ENCODE measurements around the gene KIFAP3. TPM values are rescaled to one million over a fixed set of nuclear protein-coding genes. Genes with fewer than 3 reads are reported as not detected.

The KIFAP3 gene
- total RNA-seq, 2 experiments from 2014 or later = 20.1 to 21.7 TPM

- Mint-ChIP-seq H3K9me3 (ENCODE audit: insufficient read depth) (no peaks in the 10 kb centered on the region), H3K4me3 (peak overlapping the region; percentile 85), H3K27ac (peak overlapping the region; percentile 84), H3K36me3 (ENCODE audit: low read depth) (peaks cover 27% of the 10 kb centered on the region), H3K27me3 (ENCODE audit: low read depth) (peaks cover 13% of the 10 kb centered on the region), H3K4me1 (ENCODE audit: low read depth) (peaks cover 50% of the 10 kb centered on the region)
- ATAC-seq = no peak
- no peak for DNase-seq
- ChIA-PET CTCF (interaction anchor here (1.4 to 4.0 kb wide), 4 partner anchors 34 to 180 kb away, joined by 3 to 21 read pairs (median 5); partner anchors contain the start of gene METTL18), POLR2A (interaction anchor here (0.8 to 3.2 kb wide), 11 partner anchors 10 to 1593 kb away, joined by 3 to 26 read pairs (median 9); partner anchors contain the start of genes GORAB, KIFAP3, METTL18 and PRRC2C)
Observed at GRCh38 chr1:169892176-169892926, 182.1 kb downstream of the KIFAP3 start.

GRCh38 chr1:169891539-169891885, 183.0 kb downstream of the KIFAP3 start:
- Mint-ChIP-seq H3K36me3 (ENCODE audit: low read depth) (peaks cover 33% of the 10 kb centered on the region), H3K4me1 (ENCODE audit: low read depth) (peaks cover 50% of the 10 kb centered on the region), H3K27me3 (ENCODE audit: low read depth) (peaks cover 5% of the 10 kb centered on the region), H3K27ac (peak overlapping the region; percentile 84), H3K4me3 (peak overlapping the region; percentile 85), H3K9me3 (ENCODE audit: insufficient read depth) (no peaks in the 10 kb centered on the region)
- no peak for ATAC-seq
- ChIA-PET CTCF (interaction anchor here (0.9 to 4.0 kb wide), 7 partner anchors 38 to 199 kb away, joined by 3 to 21 read pairs (median 3); partner anchors contain the start of genes KIFAP3 and METTL18), POLR2A (interaction anchor here (0.9 to 2.3 kb wide), 7 partner anchors 9 to 640 kb away, joined by 3 to 15 read pairs (median 4); partner anchors contain the start of genes GORAB, KIFAP3 and METTL18)
- no peak for DNase-seq

- Mint-ChIP-seq H3K27me3 (ENCODE audit: low read depth) (no peaks in the 10 kb centered on the region), H3K4me1 (ENCODE audit: low read depth) (peaks cover 50% of the 10 kb centered on the region), H3K36me3 (ENCODE audit: low read depth) (peaks cover 39% of the 10 kb centered on the region), H3K27ac (peak overlapping the region; percentile 84), H3K9me3 (ENCODE audit: insufficient read depth) (no peaks in the 10 kb centered on the region), H3K4me3 (peak overlapping the region; percentile 85)
- DNase-seq = peak; percentile 64
- ChIA-PET POLR2A (interaction anchor here (0.6 to 2.3 kb wide), 9 partner anchors 8 to 1442 kb away, joined by 3 to 15 read pairs (median 4); partner anchors contain the start of genes GORAB, KIFAP3 and METTL18), CTCF (interaction anchor here (0.8 to 4.0 kb wide), 8 partner anchors 37 to 304 kb away, joined by 3 to 21 read pairs (median 3); partner anchors contain the start of genes KIFAP3 and METTL18)
- peak; percentile 42 for ATAC-seq
Observed at GRCh38 chr1:169890761-169891538, 183.5 kb downstream of the KIFAP3 start.

GRCh38 chr1:169889871-169890270, 184.6 kb downstream of the KIFAP3 start:
- Mint-ChIP-seq H3K27me3 (ENCODE audit: low read depth) (no peaks in the 10 kb centered on the region), H3K9me3 (ENCODE audit: insufficient read depth) (no peaks in the 10 kb centered on the region), H3K36me3 (ENCODE audit: low read depth) (peaks cover 46% of the 10 kb centered on the region), H3K4me3 (no peak overlapping the region), H3K27ac (no peak overlapping the region), H3K4me1 (ENCODE audit: low read depth) (peaks cover 50% of the 10 kb centered on the region)
- ATAC-seq = no peak
- CTCF ChIA-PET = interaction anchor here (2.2 kb wide), 1 partner anchor 181 kb away, joined by 4 read pairs; no protein-coding TSS in a partner anchor
- POLR2A ChIA-PET = no interaction called here
- no peak for DNase-seq

- ATAC-seq = no peak
- Mint-ChIP-seq H3K4me1 (ENCODE audit: low read depth) (peaks cover 39% of the 10 kb centered on the region), H3K27ac (no peak overlapping the region), H3K36me3 (ENCODE audit: low read depth) (peaks cover 51% of the 10 kb centered on the region), H3K27me3 (ENCODE audit: low read depth) (no peaks in the 10 kb centered on the region), H3K9me3 (ENCODE audit: insufficient read depth) (no peaks in the 10 kb centered on the region), H3K4me3 (no peak overlapping the region)
- ChIA-PET CTCF (interaction anchor here (1.2 kb wide), 1 partner anchor 61 kb away, joined by 3 read pairs; no protein-coding TSS in a partner anchor), POLR2A (no interaction called here)
- no peak for DNase-seq
Observed at GRCh38 chr1:169886931-169887330, 187.6 kb downstream of the KIFAP3 start.

- Mint-ChIP-seq H3K27ac (no peak overlapping the region), H3K27me3 (ENCODE audit: low read depth) (no peaks in the 10 kb centered on the region), H3K4me3 (no peak overlapping the region), H3K36me3 (ENCODE audit: low read depth) (peaks cover 52% of the 10 kb centered on the region), H3K9me3 (ENCODE audit: insufficient read depth) (no peaks in the 10 kb centered on the region), H3K4me1 (ENCODE audit: low read depth) (peaks cover 35% of the 10 kb centered on the region)
- CTCF ChIA-PET = interaction anchor here (1.2 kb wide), 1 partner anchor 60 kb away, joined by 3 read pairs; no protein-coding TSS in a partner anchor
- POLR2A ChIA-PET = no interaction called here
- DNase-seq = no peak
- ATAC-seq = no peak
Observed at GRCh38 chr1:169886422-169886821, 188.1 kb downstream of the KIFAP3 start.

- DNase-seq = no peak
- no peaks in the 10 kb centered on the region for H3K27me3 Mint-ChIP-seq (ENCODE audit: low read depth)
- H3K36me3 Mint-ChIP-seq (ENCODE audit: low read depth) = peaks cover 51% of the 10 kb centered on the region
- peaks cover 23% of the 10 kb centered on the region for H3K4me1 Mint-ChIP-seq (ENCODE audit: low read depth)
- no peak for ATAC-seq
- no peak overlapping the region for H3K27ac Mint-ChIP-seq
- ChIA-PET POLR2A (no interaction called here), CTCF (no interaction called here)
- no peaks in the 10 kb centered on the region for H3K9me3 Mint-ChIP-seq (ENCODE audit: insufficient read depth)
- no peak overlapping the region for H3K4me3 Mint-ChIP-seq
Observed at GRCh38 chr1:169885207-169885606, 189.3 kb downstream of the KIFAP3 start.

GRCh38 chr1:169884634-169885033, 189.9 kb downstream of the KIFAP3 start:
- CTCF ChIA-PET = no interaction called here
- POLR2A ChIA-PET = no interaction called here

GRCh38 chr1:169882039-169882511, 192.4 kb downstream of the KIFAP3 start:
- no peaks in the 10 kb centered on the region for H3K9me3 Mint-ChIP-seq (ENCODE audit: insufficient read depth)
- peaks cover 52% of the 10 kb centered on the region for H3K36me3 Mint-ChIP-seq (ENCODE audit: low read depth)
- no peak overlapping the region for H3K4me3 Mint-ChIP-seq
- no peaks in the 10 kb centered on the region for H3K27me3 Mint-ChIP-seq (ENCODE audit: low read depth)
- no peak for ATAC-seq
- DNase-seq = no peak
- POLR2A ChIA-PET = no interaction called here
- H3K4me1 Mint-ChIP-seq (ENCODE audit: low read depth) = peaks cover 6% of the 10 kb centered on the region
- CTCF ChIA-PET = no interaction called here
- H3K27ac Mint-ChIP-seq = no peak overlapping the region

More at GRCh38 chr1:169884634-169885033, 189.9 kb downstream of the KIFAP3 start:
- DNase-seq (no peak), ATAC-seq (no peak)
- peaks cover 18% of the 10 kb centered on the region for H3K4me1 Mint-ChIP-seq (ENCODE audit: low read depth)
- H3K4me3 Mint-ChIP-seq = no peak overlapping the region
- H3K27me3 Mint-ChIP-seq (ENCODE audit: low read depth) = no peaks in the 10 kb centered on the region
- H3K9me3 Mint-ChIP-seq (ENCODE audit: insufficient read depth) = no peaks in the 10 kb centered on the region
- H3K36me3 Mint-ChIP-seq (ENCODE audit: low read depth) = peaks cover 49% of the 10 kb centered on the region
- H3K27ac Mint-ChIP-seq = no peak overlapping the region

- Mint-ChIP-seq H3K27me3 (ENCODE audit: low read depth) (no peaks in the 10 kb centered on the region), H3K9me3 (ENCODE audit: insufficient read depth) (no peaks in the 10 kb centered on the region), H3K4me1 (ENCODE audit: low read depth) (peaks cover 4% of the 10 kb centered on the region), H3K4me3 (no peak overlapping the region), H3K36me3 (ENCODE audit: low read depth) (peaks cover 53% of the 10 kb centered on the region), H3K27ac (no peak overlapping the region)
- ChIA-PET POLR2A (interaction anchor here (0.8 kb wide), 1 partner anchor 1778 kb away, joined by 4 read pairs; no protein-coding TSS in a partner anchor), CTCF (interaction anchor here (0.7 kb wide), 1 partner anchor 292 kb away, joined by 3 read pairs; the partner anchor contains the start of gene F5)
- ATAC-seq (no peak), DNase-seq (no peak)
Observed at GRCh38 chr1:169879034-169879840, 195.3 kb downstream of the KIFAP3 start.

- no peak overlapping the region for H3K4me3 Mint-ChIP-seq
- no peaks in the 10 kb centered on the region for H3K27me3 Mint-ChIP-seq (ENCODE audit: low read depth)
- ChIA-PET POLR2A (no interaction called here), CTCF (no interaction called here)
- no peak for DNase-seq
- H3K36me3 Mint-ChIP-seq (ENCODE audit: low read depth) = peaks cover 60% of the 10 kb centered on the region
- no peak overlapping the region for H3K27ac Mint-ChIP-seq
- H3K9me3 Mint-ChIP-seq (ENCODE audit: insufficient read depth) = no peaks in the 10 kb centered on the region
- no peak for ATAC-seq
- H3K4me1 Mint-ChIP-seq (ENCODE audit: low read depth) = peaks cover 10% of the 10 kb centered on the region
Observed at GRCh38 chr1:169878498-169878897, 196.0 kb downstream of the KIFAP3 start.

All from activated CD8-positive, alpha-beta T cell treated with anti-CD3 and anti-CD28 coated beads, Interleukin-2, amount 10 ng/mL, durations not matched to agents 7 days and 5 days (primary cell).